Liver (tissue), 9 donors: ENCODE data around the gene C9orf50. TPM values are rescaled to one million over a fixed set of nuclear protein-coding genes. Genes with fewer than 3 reads are reported as not detected.

Experiments used
- DNase-seq: peaks from one replicate; pipeline ENCODE4 v3.0.0-alpha.2; 2017; ENCODE audit warnings: low spot score
- H3K27ac ChIP-seq, 2 donors: one replicate each; pipeline ENCODE4 v1.7.0; 2013; ENCODE audit warnings: inconsistent platforms in 2 of 2, low read length in 2 of 2, control low read depth in 1 of 2, low read depth in 1 of 2, mild to moderate bottlenecking in 1 of 2
- H3K27me3 ChIP-seq, 4 donors: one replicate each; pipeline versions ENCODE4 v1.6.1 to v1.7.0; 2013; ENCODE audit warnings: low read length in 3 of 4, inconsistent platforms in 1 of 4, mild to moderate bottlenecking in 1 of 4, moderate library complexity in 1 of 4; ENCODE audit not compliant: control insufficient read depth in 4 of 4, insufficient read depth in 4 of 4
- H3K36me3 ChIP-seq, 4 donors: one replicate each; pipeline versions ENCODE4 v1.6.1 to v1.7.0; 2013; ENCODE audit warnings: low read length in 3 of 4, mild to moderate bottlenecking in 3 of 4, low read depth in 1 of 4, moderate library complexity in 1 of 4; ENCODE audit not compliant: control insufficient read depth in 4 of 4, insufficient read depth in 3 of 4
- H3K4me1 ChIP-seq, 4 donors: one replicate each; pipeline versions ENCODE4 v1.6.1 to v1.7.0; 2013; ENCODE audit warnings: low read length in 3 of 4, mild to moderate bottlenecking in 3 of 4, moderate library complexity in 1 of 4; ENCODE audit not compliant: control insufficient read depth in 4 of 4, insufficient read depth in 4 of 4
- H3K4me3 ChIP-seq, 3 donors: one replicate each; pipeline versions ENCODE4 v1.6.1 to v1.7.0; 2013; ENCODE audit warnings: low read length in 3 of 3, control low read depth in 1 of 3, low read depth in 1 of 3, mild to moderate bottlenecking in 1 of 3
- H3K9ac ChIP-seq, 2 donors: one replicate each; pipeline ENCODE4 v1.7.0; 2013; ENCODE audit warnings: low read length in 2 of 2, mild to moderate bottlenecking in 2 of 2, moderate library complexity in 2 of 2, control low read depth in 1 of 2, low read depth in 1 of 2
- H3K9me3 ChIP-seq, 4 donors: one replicate each; pipeline versions ENCODE4 v1.6.1 to v1.7.0; 2013; ENCODE audit warnings: low read length in 3 of 4; ENCODE audit not compliant: control insufficient read depth in 4 of 4
- ATF3 ChIP-seq: IDR thresholded peaks from 2 replicates; pipeline ENCODE4 v1.6.1; 2016; ENCODE audit warnings: antibody characterized with exemption
- CTCF ChIP-seq: fragments of 150-350 bp; IDR thresholded peaks from 2 replicates; pipeline ENCODE4 v1.5.1; 2017; ENCODE audit warnings: improper control_type of control experiment, low read depth, low read length; ENCODE audit not compliant: missing input control
- EGR1 ChIP-seq, 2 donors: IDR thresholded peaks; 2 replicates each; pipeline ENCODE4 v1.6.1; 2016 to 2018; ENCODE audit warnings: antibody characterized with exemption in 2 of 2, low read depth in 2 of 2
- FOXA1 ChIP-seq: IDR thresholded peaks from 2 replicates; pipeline ENCODE4 v1.6.1; 2016; ENCODE audit warnings: antibody characterized with exemption
- FOXA2 ChIP-seq: IDR thresholded peaks from 2 replicates; pipeline ENCODE4 v1.6.1; 2016; ENCODE audit warnings: antibody characterized with exemption
- GABPA ChIP-seq, 2 donors: IDR thresholded peaks in 1 of 2; conservative IDR thresholded peaks in 1 of 2; 2 replicates each; pipeline ENCODE4 v1.6.1; 2016; ENCODE audit warnings: antibody characterized with exemption in 2 of 2, mild to moderate bottlenecking in 1 of 2, moderate library complexity in 1 of 2
- HNF4A ChIP-seq, 2 donors: conservative IDR thresholded peaks; 2 replicates each; pipeline ENCODE4 v1.6.1; 2016; ENCODE audit warnings: antibody characterized with exemption in 2 of 2, mild to moderate bottlenecking in 2 of 2
- HNF4G ChIP-seq: IDR thresholded peaks from 2 replicates; pipeline ENCODE4 v1.6.1; 2016; ENCODE audit warnings: antibody characterized with exemption
- JUND ChIP-seq, 2 donors: IDR thresholded peaks; 2 replicates each; pipeline ENCODE4 v1.6.1; 2016; ENCODE audit warnings: antibody characterized with exemption in 2 of 2
- MAX ChIP-seq: IDR thresholded peaks from 2 replicates; pipeline ENCODE4 v1.6.1; 2016; ENCODE audit warnings: antibody characterized with exemption
- NR2F2 ChIP-seq: IDR thresholded peaks from 2 replicates; pipeline ENCODE4 v1.6.1; 2016; ENCODE audit warnings: antibody characterized with exemption
- RAD21 ChIP-seq, 2 donors: IDR thresholded peaks; 2 replicates each; pipeline ENCODE4 v1.6.1; 2016; ENCODE audit warnings: antibody characterized with exemption in 2 of 2, mild to moderate bottlenecking in 2 of 2
- REST ChIP-seq: IDR thresholded peaks from 2 replicates; pipeline ENCODE4 v1.6.1; 2016; ENCODE audit warnings: antibody characterized with exemption, mild to moderate bottlenecking
- RXRA ChIP-seq, 2 donors: IDR thresholded peaks; 2 replicates each; pipeline ENCODE4 v1.6.1; 2017 to 2018; ENCODE audit warnings: antibody characterized with exemption in 2 of 2, mild to moderate bottlenecking in 1 of 2
- TAF1 ChIP-seq: conservative IDR thresholded peaks from 2 replicates; pipeline ENCODE4 v1.6.1; 2016; ENCODE audit warnings: antibody characterized with exemption, mild to moderate bottlenecking
- YY1 ChIP-seq: IDR thresholded peaks from 2 replicates; pipeline ENCODE4 v1.6.1; 2016; ENCODE audit warnings: antibody characterized with exemption, mild to moderate bottlenecking
- ZBTB33 ChIP-seq: IDR thresholded peaks from 2 replicates; pipeline ENCODE4 v1.6.1; 2016; ENCODE audit warnings: antibody characterized with exemption
- WGBS: extraction: QIAGEN DNeasy Blood & Tissue Kit; methylation state at CpG from one replicate; pipeline ENCODE4 v1.1.7; 2013; 5-methylcytosine and 5-hydroxymethylcytosine counted together
- polyA plus RNA-seq, 2 donors: library from polyadenylated mRNA; stranded (reverse) in 1 of 2; unstranded in 1 of 2; fragments of 200-250 nt in 1 of 2; fragments of >200 nt in 1 of 2; fragmentation: Nextera tagmentation in 1 of 2; extraction: Ambion mirVana in 1 of 2; gene quantifications; one replicate each; pipeline versions ENCODE4 v1.2.1 to v1.2.3, GENCODE V29; 2013 to 2015
- total RNA-seq, 2 donors: library from RNA; depleted of rRNA; stranded (reverse); fragments of >200 nt; gene quantifications; one replicate each; pipeline ENCODE4 v1.2.3, GENCODE V29; 2014
- donor health status: healthy.
- donor health status: healthy.
- donor health status: healthy.
- donor health status: healthy.
- donor health status: healthy.

C9orf50 gene
- total and polyA plus RNA-seq, 4 donors = 0.23 TPM; not detected in 3

- WGBS = 83% methylated on average over 9 of the region's 9 CpGs
- no peak overlapping the region for H3K27ac ChIP-seq
- no peaks in the 10 kb centered on the region for H3K36me3 ChIP-seq
- DNase-seq = no peak
- no peaks in the 10 kb centered on the region for H3K9me3 ChIP-seq
- peaks cover 0 to 10% (median 2%) of the 10 kb centered on the region in 4 donors for H3K4me1 ChIP-seq
- H3K4me3 ChIP-seq = no peak overlapping the region
- TF ChIP-seq REST (no peak), EGR1 (IDR thresholded peaks at IDR 0.05; ENCODE audit: low read depth in 2 of 2) (no peak), FOXA2 (no peak), CTCF (no peak), MAX (no peak), HNF4A (conservative IDR thresholded peaks at IDR 0.05) (no peak), RAD21 (IDR thresholded peaks at IDR 0.05) (no peak), FOXA1 (no peak), TAF1 (no peak), JUND (IDR thresholded peaks at IDR 0.05) (no peak), ZBTB33 (no peak), NR2F2 (no peak), RXRA (IDR thresholded peaks at IDR 0.05) (no peak), ATF3 (no peak), HNF4G (no peak)
- no peak overlapping the region for H3K9ac ChIP-seq
- peaks cover 0 to 10% (median 1%) of the 10 kb centered on the region in 4 donors for H3K27me3 ChIP-seq
Measured at GRCh38 chr9:129667850-129668249, 46.9 kb upstream of the C9orf50 start.

GRCh38 chr9:129667378-129667777 is 46.5 kb upstream of the C9orf50 start:
- H3K27ac ChIP-seq = no peak overlapping the region
- H3K36me3 ChIP-seq = no peaks in the 10 kb centered on the region
- peaks cover 0 to 10% (median 1%) of the 10 kb centered on the region in 4 donors for H3K27me3 ChIP-seq
- DNase-seq = no peak
- H3K4me3 ChIP-seq = no peak overlapping the region
- H3K9ac ChIP-seq = no peak overlapping the region
- peaks cover 0 to 10% (median 2%) of the 10 kb centered on the region in 4 donors for H3K4me1 ChIP-seq
- 77% methylated on average over 11 of the region's 11 CpGs for WGBS
- H3K9me3 ChIP-seq = no peaks in the 10 kb centered on the region
- no peak for TF ChIP-seq GABPA (IDR thresholded peaks at IDR 0.05 in 1 of 2, conservative IDR thresholded peaks at IDR 0.05 in 1 of 2)
- TF ChIP-seq REST = no peak
- no peak for TF ChIP-seq HNF4A (conservative IDR thresholded peaks at IDR 0.05)
- TF ChIP-seq JUND (IDR thresholded peaks at IDR 0.05) = no peak
- no peak for TF ChIP-seq NR2F2
- no peak for TF ChIP-seq FOXA1
- TF ChIP-seq ZBTB33 = no peak
- TF ChIP-seq RXRA (IDR thresholded peaks at IDR 0.05) = no peak
- no peak for TF ChIP-seq YY1
- TF ChIP-seq MAX = no peak
